GM21737 (cell line): ENCODE results near the gene PAM16.
"Not testable (repeated sequence)": the region's sequence is repeated elsewhere in the genome, so short reads cannot be mapped to it uniquely, and the experiment has no call there.

Experiments used
- ATAC-seq: cut with Tn5 transposase; IDR thresholded peaks from one replicate; pipeline ENCODE4 v1.9.1; 2021; ENCODE audit warnings: mild to moderate bottlenecking, moderate library complexity; ENCODE audit not compliant: unreplicated experiment

PAM16 gene

GRCh38 chr16:4350787-4351659, at the start of gene PAM16:
TSS of gene PAM16 (minus strand) at chr16:4351321. CDS start at chr16:4351234, 87 bp downstream.
- ATAC-seq: peak; percentile 88

DNA sequence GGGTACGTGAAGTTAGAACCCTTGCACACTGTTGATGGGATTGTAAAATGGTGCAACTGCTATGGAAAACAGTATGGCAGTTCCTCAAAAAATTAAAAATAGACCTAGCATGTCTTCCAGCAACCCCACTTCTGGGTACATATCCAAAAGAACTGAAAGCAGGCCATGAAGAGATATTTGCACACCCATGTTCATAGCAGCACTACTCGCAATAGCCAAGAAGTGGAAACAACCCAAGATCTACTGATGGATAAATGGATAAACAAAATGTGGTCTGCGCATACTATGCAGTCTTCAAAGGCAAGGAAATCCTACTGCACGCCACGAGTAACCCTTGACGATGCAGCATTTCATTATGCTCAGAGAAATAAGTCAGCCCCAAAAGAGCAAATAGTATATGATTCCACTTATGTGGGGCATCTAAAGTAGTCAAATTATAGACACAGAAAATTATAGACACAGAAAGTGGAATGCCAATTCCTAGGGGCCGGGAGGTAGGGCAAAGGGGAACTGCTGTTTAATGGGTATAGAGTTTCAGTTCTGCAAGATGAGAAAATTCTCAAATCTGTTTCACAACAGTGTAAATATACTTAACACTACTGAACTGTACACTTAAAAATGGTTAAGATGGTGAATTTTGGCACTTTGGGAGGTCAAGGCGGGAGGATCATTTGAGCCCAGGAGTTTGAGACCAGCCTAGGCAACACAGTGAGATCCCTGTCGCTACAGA, 48.0 kb upstream of the PAM16 start:
- no peak for ATAC-seq

- ATAC-seq: no peak
Measured at GRCh38 chr16:4395055-4395726, 44.1 kb upstream of the PAM16 start.

DNA sequence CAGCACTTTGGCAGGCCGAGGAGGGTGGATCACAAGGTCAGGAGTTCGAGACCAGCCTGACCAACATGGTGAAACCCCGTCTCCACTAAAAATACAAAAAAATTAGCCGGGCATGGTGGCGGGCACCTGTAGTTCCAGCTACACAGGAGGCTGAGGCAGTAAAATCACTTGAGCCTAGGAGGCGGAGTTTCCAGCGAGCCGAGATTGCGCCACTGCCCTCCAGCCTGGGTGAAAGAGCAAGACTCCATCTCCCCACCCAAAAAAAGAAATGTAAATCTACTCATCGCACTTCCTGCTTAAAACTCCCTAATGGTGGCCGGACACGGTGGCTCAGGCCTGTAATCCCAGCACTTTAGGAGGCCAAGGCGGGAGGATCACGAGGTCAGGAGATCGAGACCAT, 42.7 kb upstream of the PAM16 start:
- ATAC-seq: not testable (repeated sequence)

- ATAC-seq: no peak
Measured at GRCh38 chr16:4393240-4393600, 42.1 kb upstream of the PAM16 start.

DNA sequence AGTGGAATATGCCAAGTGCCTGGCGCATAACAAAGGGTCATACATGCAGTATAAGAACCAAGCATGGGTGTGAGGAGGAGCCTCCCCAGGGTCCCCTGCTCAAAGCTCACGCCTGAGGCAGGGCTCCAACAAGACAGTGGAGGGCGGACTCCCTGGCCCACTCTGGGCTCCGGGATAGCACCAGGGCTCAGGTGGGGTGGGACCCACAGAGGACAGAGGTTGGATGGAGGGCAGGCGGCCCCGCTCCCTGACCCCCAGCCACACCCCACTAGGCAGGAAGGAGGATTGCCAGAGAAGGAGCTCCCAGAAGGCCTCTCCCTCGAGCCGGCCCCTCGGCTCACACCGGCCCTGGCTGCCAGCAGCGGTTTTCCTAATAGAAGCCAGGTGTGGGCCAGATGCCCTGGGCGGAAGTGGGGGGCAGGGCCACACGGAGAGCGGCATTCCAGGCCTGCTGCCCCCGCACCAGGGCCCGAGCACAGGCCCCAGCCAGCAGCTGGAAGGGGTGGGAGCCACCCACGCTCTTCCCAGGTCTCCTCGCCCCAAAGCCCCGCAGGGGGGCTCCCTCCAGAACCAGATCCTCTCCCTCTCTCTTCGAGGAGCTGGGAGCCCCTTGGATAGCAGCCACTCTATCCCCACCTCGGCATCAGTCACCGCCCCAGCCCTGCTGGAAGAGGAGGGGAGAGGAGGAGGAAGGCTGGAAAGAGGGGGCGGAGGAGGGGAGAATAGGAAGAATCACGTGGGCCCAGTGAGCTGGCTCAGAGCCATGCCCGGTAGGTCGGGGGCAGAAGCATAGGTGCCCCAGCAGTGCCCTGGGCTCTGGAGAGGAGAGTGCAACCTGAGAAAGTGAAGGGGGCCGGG, 41.5 kb upstream of the PAM16 start:
- ATAC-seq: no peak

- ATAC-seq: no peak
Measured at GRCh38 chr16:4391631-4392381, 40.7 kb upstream of the PAM16 start.

- no peak for ATAC-seq
Measured at GRCh38 chr16:4390266-4391260, 39.4 kb upstream of the PAM16 start.

- no peak for ATAC-seq
Measured at GRCh38 chr16:4389051-4389955, 38.2 kb upstream of the PAM16 start.

GRCh38 chr16:4388271-4389021, 37.3 kb upstream of the PAM16 start:
- ATAC-seq: no peak

DNA sequence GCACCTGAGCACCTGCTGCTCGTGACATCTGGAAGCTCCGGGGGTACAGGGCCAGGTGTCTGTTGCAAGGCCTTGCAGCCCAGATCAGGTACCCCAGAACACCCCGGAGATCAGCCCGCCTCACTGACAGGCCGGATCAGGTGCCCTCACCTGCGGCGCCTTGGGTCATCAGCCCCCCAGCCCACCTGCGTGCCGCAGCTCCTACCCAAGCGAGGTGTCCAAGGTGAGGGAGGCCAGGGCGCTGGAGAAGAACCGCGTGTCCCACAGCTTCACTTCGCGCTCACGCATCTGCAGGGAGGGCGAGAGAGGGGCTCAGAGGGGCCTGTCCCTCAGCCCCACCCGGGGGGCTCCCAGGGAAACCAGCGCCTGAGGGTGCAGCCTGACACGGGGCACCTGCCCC, 36.7 kb upstream of the PAM16 start:
- ATAC-seq: no peak

DNA sequence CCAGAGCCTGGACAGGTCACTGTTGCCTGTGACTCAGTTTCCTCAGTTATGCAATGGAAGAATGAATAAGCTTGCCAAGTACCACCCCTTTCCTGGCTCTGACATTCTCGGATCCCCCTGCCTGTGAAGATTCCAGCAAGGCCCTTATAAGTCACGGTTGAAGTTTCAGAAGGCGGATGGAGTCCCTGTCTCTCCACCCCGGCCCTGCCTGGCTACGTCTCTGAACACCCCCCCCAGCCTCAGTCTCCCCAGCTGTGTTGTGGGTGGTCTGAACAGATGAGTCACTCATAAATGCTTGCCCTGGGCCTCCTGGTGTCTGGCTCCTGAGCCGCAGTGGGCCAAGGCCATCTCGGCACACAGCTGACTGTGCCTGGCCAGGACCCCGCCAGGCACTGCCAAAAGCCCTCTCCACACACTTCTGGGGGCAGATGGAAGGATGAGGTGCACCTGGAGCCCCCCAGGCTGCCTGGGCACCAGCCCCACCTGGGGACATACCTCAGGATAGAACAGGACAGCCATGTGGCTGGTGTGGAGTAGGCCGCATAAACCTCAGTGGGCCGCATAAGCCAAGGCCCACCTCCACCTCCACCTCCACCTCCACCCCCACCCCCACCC, 35.9 kb upstream of the PAM16 start:
- ATAC-seq: no peak

- no peak for ATAC-seq
Measured at GRCh38 chr16:4386451-4386805, 35.3 kb upstream of the PAM16 start.

- ATAC-seq: no peak
Measured at GRCh38 chr16:4385789-4386450, 34.8 kb upstream of the PAM16 start.

DNA sequence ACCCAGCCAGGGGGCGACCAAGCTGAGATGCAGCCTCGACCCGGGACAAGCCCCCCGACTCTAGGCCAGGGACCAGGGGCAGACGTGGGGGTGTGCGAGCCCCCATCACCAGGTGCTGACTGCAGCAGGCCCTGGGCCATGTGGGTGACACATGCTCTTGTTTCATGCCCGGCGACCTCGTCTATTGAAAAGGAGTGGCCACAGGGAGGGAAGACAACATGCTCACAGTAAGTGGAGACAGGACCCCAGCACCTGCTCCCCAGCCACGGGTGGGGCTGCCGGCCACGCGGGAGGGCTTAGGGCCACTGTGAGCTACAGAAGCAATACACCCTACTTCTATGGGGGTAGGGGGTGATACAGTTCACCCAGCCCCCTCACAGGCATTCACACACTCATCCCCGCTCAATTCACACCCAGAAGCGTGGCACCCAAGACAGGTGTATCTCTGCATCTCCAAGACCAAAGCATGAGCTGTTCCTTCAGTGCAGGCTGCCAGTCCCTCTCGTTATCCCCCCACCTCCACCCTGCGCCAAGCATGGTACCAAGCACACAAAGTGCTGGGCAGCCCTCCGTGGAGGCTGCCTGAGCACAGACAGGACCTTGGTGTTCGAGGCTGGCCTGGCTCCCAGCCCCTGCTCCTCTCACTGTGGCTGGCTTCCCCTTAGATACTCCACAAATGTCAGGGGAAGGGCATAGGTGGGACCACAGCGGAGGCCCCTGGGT, 34.1 kb upstream of the PAM16 start:
- ATAC-seq: no peak
